NB4 (cell line): ENCODE measurements around the gene RPL29.

Experiments
- DNase-seq: peaks from one replicate; pipeline ENCODE4 v3.0.0; 2010; ENCODE audit warnings: low read depth
- H3K4me3 ChIP-seq: one replicate; pipeline ENCODE4 v1.5.1; 2011; ENCODE audit warnings: mild to moderate bottlenecking, low read depth, low read length, moderate library complexity
- CTCF ChIP-seq: IDR thresholded peaks from one replicate; pipeline ENCODE4 v1.5.1; 2012; ENCODE audit warnings: low read depth, low read length
- MAX ChIP-seq: IDR thresholded peaks from 2 replicates; pipeline ENCODE4 v1.6.1; 2011; ENCODE audit warnings: low read depth, low read length
- MYC ChIP-seq: IDR thresholded peaks from 2 replicates; pipeline ENCODE4 v1.6.1; 2011; ENCODE audit warnings: low read depth, low read length
- POLR2A ChIP-seq: IDR thresholded peaks from 2 replicates; pipeline ENCODE4 v1.6.1; 2011; ENCODE audit warnings: mild to moderate bottlenecking; ENCODE audit not compliant: insufficient read length; ENCODE audit errors: extremely low read depth

The RPL29 gene

GRCh38 chr3:52013802-52014598 is 18.3 kb upstream of the RPL29 start:
- H3K4me3 ChIP-seq, result no peak overlapping the region
- TF ChIP-seq CTCF (peak; percentile 7), POLR2A (no peak)
- DNase-seq, result no peak

GRCh38 chr3:52012699-52013098 is 17.0 kb upstream of the RPL29 start:
- TF ChIP-seq CTCF, result no peak
- no peak for TF ChIP-seq MAX
- no peak for TF ChIP-seq MYC
- TF ChIP-seq POLR2A, result no peak
- H3K4me3 ChIP-seq, result no peak overlapping the region
- no peak for DNase-seq

- TF ChIP-seq CTCF (no peak), MYC (no peak), POLR2A (no peak), MAX (no peak)
- no peak overlapping the region for H3K4me3 ChIP-seq
- DNase-seq, result no peak
These were observed 14.7 kb upstream of the RPL29 start for GRCh38 chr3:52010431-52010830.

GRCh38 chr3:52007291-52007690 is 11.6 kb upstream of the RPL29 start:
- TF ChIP-seq MAX (peak; percentile 53; the same call in 1 of the 2 replicates), POLR2A (no peak), CTCF (peak; percentile 2), MYC (no peak)
- peak; percentile 68 for DNase-seq
- no peak overlapping the region for H3K4me3 ChIP-seq

GRCh38 chr3:52006820-52007133 is 11.1 kb upstream of the RPL29 start:
- no peak for TF ChIP-seq MYC
- TF ChIP-seq POLR2A, result no peak
- no peak for TF ChIP-seq CTCF
- TF ChIP-seq MAX, result no peak
- DNase-seq, result no peak
- H3K4me3 ChIP-seq, result no peak overlapping the region
